HG03469 (cell line): ENCODE results near the gene SMC4.
A peak's percentile ranks its signal among the peaks of the same experiment; 100 is the strongest.

ENCODE experiments used
- ATAC-seq: cut with Tn5 transposase; IDR thresholded peaks from one replicate; pipeline ENCODE4 v1.9.1; 2021; ENCODE audit warnings: mild to moderate bottlenecking, moderate library complexity, moderate number of reproducible peaks; ENCODE audit not compliant: unreplicated experiment

Gene SMC4

DNA sequence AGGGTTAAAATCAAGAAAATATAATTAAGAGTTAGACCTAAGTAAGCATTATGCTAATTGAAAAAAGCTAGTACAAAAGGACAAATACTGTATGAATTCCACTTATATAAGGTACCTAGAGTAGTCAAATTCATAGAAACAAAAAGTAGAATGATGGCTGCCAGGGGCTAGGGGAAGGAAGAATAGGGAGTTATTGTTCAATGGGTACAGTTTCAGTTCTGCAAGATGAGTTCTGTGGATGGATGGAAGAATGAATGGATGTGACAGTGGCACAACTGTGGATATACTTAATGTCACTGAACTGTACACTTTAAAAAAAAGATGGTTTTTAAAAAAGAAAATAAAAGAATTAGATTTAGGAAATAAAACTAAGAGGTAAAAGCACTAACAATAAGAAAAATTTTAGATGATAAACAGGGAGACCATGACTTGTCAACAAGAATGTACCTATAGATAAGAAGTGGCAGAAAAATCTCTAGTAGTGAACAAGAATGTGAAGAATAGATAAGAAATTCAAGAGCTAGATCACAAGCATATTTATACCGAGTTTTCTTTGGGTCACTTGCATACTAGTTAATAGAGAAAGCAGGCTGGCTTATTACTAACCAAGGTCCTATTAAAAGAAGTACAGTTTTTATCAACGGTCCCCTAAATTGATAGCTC lies 6.0 kb upstream of the SMC4 start:
- ATAC-seq: no peak

DNA sequence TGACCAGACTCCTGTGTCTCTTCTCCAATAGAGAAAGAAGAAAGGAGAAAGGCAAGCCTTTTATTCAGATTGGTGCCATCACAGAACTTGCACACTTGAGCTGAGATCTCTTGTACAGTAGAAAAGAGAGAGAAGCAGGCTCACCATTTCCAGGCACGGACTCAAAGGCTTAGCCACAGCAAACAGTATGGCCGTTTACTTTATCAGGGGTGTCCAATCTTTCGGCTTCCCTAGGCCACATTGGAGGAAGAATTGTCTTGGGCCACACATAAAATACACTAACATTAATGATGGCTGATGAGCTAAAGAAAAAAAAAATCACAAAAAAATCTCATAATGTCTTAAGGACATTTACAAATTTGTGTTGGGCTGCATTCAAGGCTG lies 5.4 kb upstream of the SMC4 start:
- no peak for ATAC-seq

DNA sequence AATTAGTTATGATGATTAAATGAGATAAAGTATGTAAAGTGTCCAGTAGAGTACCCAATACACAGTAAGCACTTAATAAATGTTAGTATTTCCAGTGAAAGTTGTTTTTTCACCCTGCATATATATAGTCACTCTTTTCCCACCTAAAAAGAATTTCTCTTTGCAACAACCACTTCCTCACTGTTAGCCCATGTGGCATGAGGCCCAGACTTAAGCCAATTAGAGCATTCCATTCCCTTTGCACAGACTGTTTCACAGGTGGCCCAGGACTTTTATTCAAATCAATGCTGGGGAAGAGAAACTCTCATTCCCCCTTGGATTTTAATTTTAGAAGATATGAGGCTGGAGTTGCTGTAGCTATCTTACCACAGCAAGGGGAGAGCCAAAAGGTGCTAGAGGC lies 4.2 kb upstream of the SMC4 start:
- ATAC-seq: no peak

DNA sequence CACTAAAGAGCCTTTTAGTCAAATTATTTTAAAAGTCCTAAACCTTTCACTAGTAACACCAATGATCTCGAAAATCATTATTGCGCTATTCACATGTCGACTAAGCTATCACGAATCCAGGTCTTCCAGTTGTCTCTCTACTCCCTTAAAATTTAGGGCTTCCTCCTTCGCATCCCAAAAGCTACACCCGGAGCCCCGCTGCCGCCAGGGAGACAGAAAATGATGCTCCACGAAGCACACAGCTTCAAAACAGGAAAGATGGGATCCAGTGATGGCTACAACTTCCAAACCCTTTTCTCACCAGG lies 678 bp upstream of the SMC4 start:
- peak; percentile 2 for ATAC-seq

DNA sequence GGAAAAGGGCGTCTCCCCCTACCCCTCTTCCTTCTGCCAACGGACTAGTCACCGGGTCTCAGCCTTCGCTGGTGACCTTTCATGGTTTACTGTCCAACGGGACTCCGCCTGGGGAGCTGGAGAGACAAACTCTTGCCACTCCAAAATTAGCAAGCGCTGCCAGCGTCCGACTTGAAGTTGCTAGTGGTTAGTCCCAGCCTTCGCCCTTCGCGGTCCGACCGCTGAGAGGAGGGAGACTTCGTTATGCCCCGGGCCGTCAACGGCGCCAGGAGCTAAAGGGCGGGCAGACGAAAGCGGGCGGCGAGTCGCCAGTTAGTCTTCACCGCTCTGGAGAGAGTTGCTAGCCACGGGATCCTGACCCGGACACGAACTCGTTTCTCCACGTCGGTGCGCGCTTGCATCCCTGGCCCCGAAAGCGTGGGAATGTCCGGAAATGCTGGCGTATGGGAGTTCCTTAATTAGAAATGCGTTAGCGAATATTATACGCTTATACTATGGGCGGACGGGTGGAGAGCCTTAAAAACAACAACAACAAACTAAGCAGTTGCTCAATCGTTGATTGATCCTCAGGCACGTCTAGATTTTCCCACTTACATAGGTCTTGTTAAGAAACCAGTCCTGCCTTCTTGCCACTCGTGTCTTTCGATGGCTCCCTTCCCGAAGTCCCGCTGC lies 716 bp downstream of the SMC4 start:
- peak; percentile 8 for ATAC-seq

DNA sequence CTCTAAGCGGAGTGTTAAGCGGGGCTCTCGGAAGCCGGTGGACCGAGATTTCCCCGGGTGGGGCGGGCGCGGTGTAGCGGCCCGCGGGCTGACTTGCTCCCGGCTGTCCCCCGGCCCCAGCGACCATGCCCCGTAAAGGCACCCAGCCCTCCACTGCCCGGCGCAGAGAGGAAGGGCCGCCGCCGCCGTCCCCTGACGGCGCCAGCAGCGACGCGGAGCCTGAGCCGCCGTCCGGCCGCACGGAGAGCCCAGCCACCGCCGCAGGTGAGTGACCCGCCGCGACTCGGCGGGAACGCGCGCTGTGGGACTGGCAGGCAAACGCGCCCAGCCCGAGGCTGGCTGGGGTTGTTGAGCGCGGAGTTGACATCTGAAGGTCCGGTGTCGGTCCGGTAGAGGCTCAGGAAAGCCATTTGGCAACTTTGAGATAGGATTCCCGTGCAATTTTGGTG lies 1.3 kb downstream of the SMC4 start:
- ATAC-seq: no peak

DNA sequence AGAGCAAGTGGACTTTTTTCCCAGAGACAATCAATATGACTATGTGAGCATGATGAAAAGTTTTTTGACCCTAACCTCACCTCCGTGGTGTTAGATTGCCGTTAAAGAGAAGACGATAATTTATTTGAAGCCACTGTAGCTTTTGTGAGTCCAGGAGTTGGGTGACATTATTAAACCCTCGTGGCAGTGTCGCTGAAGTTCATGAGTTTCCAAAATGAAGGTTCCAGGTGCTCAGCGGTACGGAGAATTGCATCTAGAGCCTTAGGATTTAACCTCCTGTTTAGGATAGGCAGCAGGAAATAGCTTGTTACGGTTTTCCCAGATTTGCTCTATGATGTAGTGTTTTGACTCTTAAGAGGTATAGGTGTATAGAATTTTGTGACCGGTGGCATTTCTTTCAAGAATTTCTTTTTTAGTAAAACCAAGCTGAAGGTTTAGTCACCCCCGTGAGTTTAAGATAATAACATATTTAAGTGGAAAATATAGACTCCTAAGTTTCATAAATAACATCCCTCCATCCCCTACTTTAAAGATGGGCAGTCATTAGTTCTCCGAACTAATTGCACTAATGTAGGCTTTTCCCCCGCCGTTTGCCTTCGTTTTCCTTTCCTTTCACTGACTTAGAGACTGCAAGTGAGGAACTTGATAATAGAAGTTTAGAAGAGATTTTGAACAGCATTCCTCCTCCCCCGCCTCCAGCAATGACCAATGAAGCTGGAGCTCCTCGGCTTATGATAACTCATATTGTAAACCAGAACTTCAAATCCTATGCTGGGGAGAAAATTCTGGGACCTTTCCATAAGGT lies 2.0 kb downstream of the SMC4 start:
- no peak for ATAC-seq

DNA sequence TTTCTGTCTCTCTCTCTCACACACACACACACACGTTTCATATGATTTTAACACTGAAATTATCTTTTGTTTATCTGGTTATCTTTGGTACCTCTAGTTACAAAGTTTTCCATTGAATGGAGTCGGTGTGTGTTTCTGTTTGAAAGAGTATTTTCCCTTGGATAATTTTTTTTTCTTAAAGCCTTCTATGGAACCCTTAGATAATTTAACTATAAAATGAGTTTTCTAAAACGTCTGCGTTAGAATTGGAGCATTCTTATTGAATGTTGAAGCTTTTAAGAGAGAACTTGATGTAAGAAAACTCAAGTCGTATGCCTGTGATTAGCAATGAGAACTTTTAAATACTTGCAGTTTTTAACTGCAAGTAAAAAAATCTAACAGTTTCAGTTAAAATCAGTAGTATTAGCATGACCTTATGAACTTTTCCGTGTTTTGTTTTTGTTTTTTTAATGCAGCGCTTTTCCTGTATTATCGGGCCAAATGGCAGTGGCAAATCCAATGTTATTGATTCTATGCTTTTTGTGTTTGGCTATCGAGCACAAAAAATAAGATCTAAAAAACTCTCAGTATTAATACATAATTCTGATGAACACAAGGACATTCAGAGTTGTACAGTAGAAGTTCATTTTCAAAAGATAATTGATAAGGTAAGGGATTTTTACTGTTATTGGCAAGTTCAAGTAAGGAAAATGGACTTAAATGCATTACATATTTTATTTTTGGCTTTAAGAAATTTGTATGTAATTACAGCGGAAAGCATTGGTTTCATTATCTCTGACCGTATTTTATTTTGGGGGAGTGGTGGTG lies 3.0 kb downstream of the SMC4 start:
- no peak for ATAC-seq

DNA sequence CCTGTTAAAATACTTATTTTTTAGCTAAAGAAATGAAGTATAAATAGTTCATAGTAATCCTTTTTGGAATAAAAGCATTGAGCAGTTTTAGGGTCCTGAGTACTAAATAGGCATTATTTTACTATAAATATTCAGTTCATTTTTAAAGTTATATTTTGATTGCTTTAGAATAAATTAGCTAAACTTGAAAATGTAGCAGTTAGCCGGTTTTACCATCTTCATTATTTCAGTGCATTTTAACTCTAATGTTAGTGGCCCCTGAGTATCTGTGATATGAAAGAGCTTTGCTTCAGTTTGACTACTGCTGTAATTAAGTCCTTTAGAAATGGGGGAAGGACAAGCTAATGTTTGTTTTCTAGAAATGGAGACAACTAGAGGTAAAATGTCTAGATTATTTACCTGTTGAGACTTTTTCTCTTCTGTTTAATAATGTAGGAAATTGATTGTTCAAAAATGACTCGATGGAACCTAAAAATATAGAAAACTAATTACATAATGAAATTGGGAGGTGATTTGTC lies 3.6 kb downstream of the SMC4 start:
- ATAC-seq: no peak

DNA sequence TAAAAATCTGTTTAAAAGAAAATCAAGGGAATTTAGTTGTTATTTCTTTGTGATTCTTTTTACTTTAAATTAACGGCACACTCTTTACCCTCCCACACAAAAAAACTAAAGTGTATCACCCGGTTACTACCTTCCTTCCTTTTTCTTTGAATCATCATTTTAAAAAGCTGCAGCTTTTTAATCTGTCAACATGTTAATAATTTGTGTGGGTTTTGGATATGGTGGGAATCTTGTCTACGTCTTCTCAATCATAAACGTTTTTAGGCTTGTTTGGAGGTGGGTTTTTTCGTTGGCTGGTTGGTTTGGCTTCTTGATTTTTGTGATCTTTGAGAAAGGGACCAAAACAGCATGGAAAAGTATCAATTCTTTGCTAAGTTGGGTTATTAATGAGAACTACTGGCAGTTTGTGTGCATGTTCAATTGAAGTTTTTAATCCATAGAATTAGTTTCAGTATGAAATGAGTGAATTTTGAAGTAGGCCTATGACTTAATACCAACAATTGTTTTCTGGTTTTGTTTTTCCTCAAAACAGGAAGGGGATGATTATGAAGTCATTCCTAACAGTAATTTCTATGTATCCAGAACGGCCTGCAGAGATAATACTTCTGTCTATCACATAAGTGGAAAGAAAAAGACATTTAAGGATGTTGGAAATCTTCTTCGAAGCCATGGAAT lies 4.5 kb downstream of the SMC4 start:
- ATAC-seq: no peak

DNA sequence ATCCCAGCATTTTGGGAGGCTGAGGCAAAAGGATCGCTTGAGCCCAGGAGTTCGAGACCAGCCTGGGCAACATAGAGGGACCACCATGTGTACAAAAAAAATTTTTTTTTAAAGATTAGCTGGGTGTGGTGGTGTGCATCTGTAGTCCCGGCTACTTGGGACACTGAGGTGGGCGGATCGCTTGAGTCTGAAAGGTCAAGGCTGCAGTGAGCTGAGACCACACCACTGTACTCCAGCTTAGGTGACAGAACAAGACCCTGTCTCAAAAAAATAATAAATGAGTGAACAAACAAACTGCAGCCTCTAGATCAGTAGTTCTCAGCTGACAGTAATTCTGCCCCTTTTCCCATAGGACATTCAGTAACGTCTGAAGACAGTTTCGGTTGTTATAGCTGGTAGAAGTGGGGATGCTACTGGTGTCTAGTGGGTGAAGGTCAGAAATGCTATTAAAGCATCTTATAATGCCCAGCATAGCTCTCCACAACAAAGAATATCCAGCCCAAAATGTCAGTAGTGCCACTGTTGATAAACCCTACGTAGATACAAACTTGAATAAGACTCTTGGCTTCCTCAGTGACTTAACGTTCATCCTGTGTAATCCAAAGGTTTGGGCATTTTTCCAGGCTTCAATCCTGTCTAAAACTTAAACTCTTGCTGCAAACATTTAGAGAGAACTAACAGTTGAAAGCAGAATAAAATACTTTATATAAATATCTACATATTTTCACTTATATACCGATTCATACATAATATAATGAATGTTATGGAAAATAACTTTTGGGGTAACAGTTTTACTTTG lies 10.6 kb downstream of the SMC4 start:
- ATAC-seq: no peak

DNA sequence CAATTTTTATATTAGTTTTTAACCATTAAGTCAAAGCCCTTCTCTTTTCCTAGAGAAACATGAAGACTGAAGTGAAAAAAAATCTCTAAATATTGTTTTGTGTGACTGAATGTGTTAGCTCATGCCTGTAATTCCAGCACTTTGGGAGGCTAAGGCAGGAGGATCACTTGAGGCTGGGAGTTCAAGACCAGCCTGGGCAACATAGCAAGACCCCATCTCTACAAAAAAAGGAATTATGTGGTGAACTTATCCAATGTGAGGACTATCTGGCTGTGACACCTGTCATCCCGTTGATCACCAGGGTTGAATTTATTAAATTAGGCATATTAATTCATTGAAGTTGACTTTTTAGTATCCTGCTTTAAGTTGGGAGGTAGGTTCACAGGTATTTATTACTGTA lies 13.0 kb downstream of the SMC4 start:
- ATAC-seq: no peak

DNA sequence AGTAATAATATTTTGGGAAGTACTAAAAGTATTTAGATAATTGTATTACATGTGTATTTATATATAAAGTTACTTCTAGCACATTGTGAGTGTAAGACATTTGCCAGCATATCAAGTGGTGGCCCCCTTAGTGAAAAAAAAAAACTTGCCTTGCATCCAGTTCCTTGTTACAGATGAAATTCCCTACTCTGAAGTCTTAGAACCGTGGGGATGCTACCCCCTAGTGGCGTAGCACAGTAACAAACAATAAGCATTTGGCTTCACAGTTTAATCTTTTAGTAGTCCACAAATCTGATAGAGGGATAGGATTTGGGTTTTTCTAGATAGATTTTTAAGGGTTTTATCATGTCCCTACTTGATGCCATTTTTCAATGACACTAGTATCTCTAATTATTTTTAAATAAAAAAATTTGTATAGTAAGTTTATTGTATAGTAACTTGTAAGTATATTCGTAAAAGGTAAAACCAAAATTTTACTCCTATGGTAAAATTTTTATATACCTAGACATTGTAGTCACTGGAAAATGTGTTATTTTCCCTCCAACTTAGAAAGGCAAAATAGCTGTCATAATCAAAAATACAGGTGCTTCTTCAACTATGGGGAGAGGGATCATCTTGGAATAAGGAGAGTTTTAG lies 14.3 kb downstream of the SMC4 start:
- peak; percentile 81 for ATAC-seq

DNA sequence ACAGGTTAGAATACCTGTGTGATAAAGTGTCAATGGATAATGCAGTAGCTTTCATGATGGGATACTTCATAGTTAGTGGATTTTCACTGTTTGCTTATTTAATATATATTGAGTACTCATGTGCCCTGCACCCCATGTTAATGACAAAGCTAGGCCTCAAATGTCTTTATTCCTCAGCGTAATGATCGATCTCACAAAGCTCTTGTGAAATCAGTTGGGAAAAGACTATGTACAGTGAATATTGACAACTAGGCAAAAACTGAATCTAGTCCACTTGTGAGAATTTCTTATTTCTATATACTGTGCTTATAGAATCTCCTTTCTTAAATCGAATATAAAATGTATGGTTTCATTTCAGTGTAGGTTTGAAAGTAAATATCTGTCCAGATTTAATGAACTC lies 17.9 kb downstream of the SMC4 start:
- ATAC-seq: no peak

DNA sequence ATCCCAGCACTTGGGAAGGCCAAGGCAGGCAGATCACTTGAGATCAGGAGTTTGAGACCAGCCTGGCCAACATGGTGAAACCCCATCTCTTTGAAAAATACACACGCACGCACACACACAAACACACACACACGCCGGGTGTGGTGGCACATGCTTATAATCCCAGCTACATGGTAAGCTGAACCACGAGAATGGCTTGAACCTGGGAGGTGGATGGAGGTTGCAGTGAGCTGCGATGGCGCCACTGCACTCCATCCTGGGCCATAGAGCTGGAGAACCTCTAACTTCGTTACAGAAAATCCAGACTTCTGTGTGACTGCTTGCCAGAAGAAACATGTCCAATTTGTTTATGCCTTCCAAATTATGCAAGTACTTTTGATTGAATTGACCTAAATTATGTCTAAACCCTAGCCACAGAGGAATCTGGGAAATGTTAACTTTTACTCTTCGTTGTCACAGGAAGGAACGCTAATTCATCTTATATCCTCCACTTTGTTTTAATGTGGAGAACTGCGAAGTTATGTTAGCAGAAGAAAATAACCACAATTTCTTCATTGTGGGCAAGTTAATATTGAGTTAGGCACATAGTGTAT lies 28.5 kb downstream of the SMC4 start:
- ATAC-seq: no peak

DNA sequence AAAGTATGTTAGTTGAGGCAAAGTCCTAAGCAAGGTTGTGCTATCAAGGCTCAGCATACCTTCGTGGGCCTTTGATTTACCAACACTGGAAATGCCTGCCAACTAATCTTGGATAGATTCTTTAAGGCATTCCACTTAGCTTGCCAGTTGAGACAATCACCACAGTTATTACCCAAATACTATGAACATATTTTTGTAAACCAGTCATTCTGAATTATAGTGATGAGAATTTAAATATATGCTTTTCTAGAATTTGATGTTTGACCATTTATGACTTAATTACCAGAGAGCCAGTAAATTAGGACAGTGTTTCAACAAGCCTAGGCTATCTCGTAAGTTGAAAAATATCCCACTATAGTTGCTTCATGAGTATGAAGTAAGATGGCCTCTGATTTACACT lies 34.6 kb downstream of the SMC4 start:
- ATAC-seq: no peak

DNA sequence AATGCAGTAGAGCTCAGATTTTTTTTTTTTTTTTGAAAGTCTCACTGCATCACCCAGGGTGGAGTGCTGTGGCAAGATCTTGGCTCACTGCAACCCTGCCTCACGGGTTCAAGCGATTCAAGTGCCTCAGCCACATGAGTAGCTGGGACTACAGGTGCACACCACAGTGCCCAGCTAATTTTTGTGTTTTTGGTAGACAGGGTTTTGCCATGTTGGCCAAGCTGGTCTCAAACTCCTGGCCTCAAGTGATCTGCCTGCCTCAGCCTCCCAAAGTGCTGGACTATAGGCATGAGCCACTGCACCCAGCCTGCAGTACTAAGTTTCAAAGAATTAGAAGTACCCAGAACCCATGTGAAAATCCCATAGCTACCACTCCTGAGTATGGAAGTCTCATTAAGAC lies 35.6 kb downstream of the SMC4 start:
- no peak for ATAC-seq

DNA sequence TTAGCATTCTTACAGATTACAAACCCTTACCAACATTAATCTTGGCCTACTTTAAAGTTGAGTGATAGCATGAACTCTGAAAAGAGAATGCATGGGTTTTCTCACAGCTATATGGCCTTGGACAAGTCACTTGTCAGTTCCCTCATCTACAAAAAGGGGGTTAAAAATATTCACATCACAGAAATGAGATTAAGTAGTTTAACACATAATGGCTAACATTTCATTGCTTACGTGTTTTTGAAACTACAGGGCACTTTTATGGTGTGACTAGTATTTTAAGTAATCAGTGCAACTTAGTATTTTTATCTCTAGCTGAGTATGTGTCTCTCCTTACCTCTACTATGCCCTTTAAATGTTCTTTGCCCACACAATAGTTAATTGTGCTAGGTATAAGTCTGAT lies 36.3 kb downstream of the SMC4 start:
- no peak for ATAC-seq

DNA sequence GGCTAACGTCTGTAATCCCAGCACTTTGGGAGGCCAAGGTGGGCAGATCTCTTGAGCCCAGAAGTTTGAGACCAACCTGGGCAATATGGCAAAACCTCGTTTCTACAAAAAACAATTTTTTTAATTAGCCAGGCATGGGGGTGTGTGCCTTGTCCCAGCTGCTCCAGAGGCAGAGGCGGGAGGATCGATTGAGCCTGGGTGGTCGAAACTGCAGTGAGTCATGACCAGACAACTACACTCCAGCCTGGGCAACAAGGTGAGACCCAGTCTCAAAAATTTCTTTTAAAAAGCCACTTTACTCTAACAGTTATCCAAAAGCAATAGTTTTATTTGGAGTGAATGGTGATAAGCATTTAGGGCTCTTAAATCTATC lies 37.6 kb downstream of the SMC4 start:
- no peak for ATAC-seq
